GM12878 (cell line): ENCODE data around the gene PRMT2.

Source experiments
- BCL11A ChIP-seq: IDR thresholded peaks from 2 replicates; pipeline ENCODE4 v1.6.1; 2011; ENCODE audit warnings: low read depth, low read length
- CREB1 ChIP-seq: IDR thresholded peaks from 2 replicates; pipeline ENCODE4 v1.6.1; 2012; ENCODE audit warnings: low read depth, mild to moderate bottlenecking, inconsistent platforms
- CREM ChIP-seq: IDR thresholded peaks from 2 replicates; pipeline ENCODE4 v1.6.1; 2014; ENCODE audit warnings: antibody characterized with exemption, low read depth
- CTCF ChIP-seq, 3 experiments: IDR thresholded peaks in 2 of 3; conservative IDR thresholded peaks in 1 of 3; 2 replicates each; pipeline ENCODE4 v1.5.1; 2011; ENCODE audit warnings: low read depth in 3 of 3, low read length in 3 of 3, mild to moderate bottlenecking in 3 of 3, control low read depth in 2 of 3, moderate library complexity in 2 of 3, inconsistent platforms in 1 of 3, mixed read lengths in 1 of 3; ENCODE audit not compliant: control insufficient read depth in 2 of 3, insufficient read depth in 1 of 3; ENCODE audit errors: extremely low read depth in 1 of 3
- PAX5 ChIP-seq: IDR thresholded peaks from 2 replicates; pipeline ENCODE4 v1.6.1; 2011; ENCODE audit warnings: low read depth, low read length, borderline replicate concordance
- PAX8 ChIP-seq: fragments of 450-650 bp; IDR thresholded peaks from 2 replicates; pipeline ENCODE4 v1.6.1; 2017; ENCODE audit warnings: mild to moderate bottlenecking, moderate library complexity
- POLR2AphosphoS5 ChIP-seq: IDR thresholded peaks from 2 replicates; pipeline ENCODE4 v1.6.1; 2011; ENCODE audit warnings: mild to moderate bottlenecking, low read length, inconsistent platforms
- SPI1 ChIP-seq: IDR thresholded peaks from 2 replicates; pipeline ENCODE4 v1.6.1; 2011; ENCODE audit warnings: low read depth, mild to moderate bottlenecking, low read length, moderate library complexity, borderline replicate concordance; ENCODE audit not compliant: insufficient read depth
- SREBF2 ChIP-seq: IDR thresholded peaks from 2 replicates; pipeline ENCODE4 v1.6.1; 2012; ENCODE audit warnings: mild to moderate bottlenecking, low read length
- ZNF274 ChIP-seq: IDR thresholded peaks from one replicate; pipeline ENCODE4 v1.8.0; 2011; ENCODE audit not compliant: insufficient read length, insufficient read depth

DNA sequence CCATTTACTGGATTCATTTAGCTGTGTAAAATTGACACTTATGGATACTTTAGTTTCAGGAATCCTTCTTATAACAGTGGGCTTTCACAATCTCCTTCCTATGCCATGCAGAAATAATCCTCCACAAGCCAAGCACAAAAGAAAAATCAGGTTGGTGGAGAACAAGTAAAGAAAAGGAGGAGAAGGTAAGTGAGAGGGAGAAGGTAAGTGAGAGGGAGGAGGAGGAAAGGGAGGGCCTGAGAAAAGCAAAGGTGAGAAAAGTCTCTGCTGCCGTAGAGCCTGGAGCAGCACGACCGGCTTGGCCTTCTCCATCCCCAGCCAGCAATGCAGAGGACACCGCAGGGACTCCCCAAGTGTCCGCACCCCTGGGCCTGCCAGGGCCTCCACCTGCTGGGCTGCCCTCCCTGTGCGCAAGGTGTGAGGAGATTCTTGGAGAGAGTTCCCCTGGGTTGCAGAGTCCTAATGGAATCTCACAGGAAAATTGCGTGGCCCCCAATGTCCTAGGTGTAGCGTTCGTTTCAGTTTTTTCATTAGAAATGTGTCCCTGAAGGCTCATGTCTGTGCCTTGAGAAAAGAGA, 39.0 kb downstream of the PRMT2 start:
- TF ChIP-seq SPI1: no peak
- TF ChIP-seq SREBF2: no peak
- no peak for TF ChIP-seq PAX8
- no peak for TF ChIP-seq CREM
- TF ChIP-seq POLR2AphosphoS5: no peak
- no peak for TF ChIP-seq PAX5
- TF ChIP-seq BCL11A: no peak
- TF ChIP-seq CREB1: no peak
- TF ChIP-seq ZNF274: no peak
- no peak for TF ChIP-seq CTCF (IDR thresholded peaks at IDR 0.05 in 2 of 3, conservative IDR thresholded peaks at IDR 0.05 in 1 of 3; ENCODE audit: control insufficient read depth in 2 of 3, extremely low read depth in 1 of 3, insufficient read depth in 1 of 3, low read depth in 3 of 3, low read length in 3 of 3)
